ENCODE measurements around the gene SQSTM1. TPM values are rescaled to one million over a fixed set of nuclear protein-coding genes. Genes with fewer than 3 reads are reported as not detected.
A peak's percentile ranks its signal among the peaks of the same experiment; 100 is the strongest.

The SQSTM1 gene
- total and polyA plus RNA-seq, 9 of the 15 experiments (the other 6 are each of a cell fraction or from before 2014, with no cell fraction given) = 5.6 to 148 (median 64.0) TPM

GRCh38 chr5:179818746-179819295 is 1.9 kb upstream of the SQSTM1 start:
- Histone ChIP-seq H3K4me3 (peak overlapping the region; percentile 28; the same call in 1 of the 2 replicates), H3K4me2 (ENCODE audit: insufficient read depth, low read length) (peak overlapping the region; percentile 73), H3K9ac (ENCODE audit: insufficient read depth in 1 of 2, low read depth in 2 of 2, low read length in 2 of 2) (peak overlapping the region; percentile 96 to 97), H3K4me1 (replicated peaks in 1 of 2; ENCODE audit: control insufficient read depth in 2 of 2, insufficient read depth in 2 of 2, low read length in 2 of 2) (peaks cover 37 to 76% of the 10 kb centered on the region in 2 experiments), H3K79me2 (ENCODE audit: control insufficient read depth, insufficient read depth, low read length) (peaks cover 69% of the 10 kb centered on the region), H3K9me1 (ENCODE audit: control insufficient read depth, insufficient read depth, low read length) (peaks cover 12% of the 10 kb centered on the region), H2AFZ (ENCODE audit: low read depth, low read length) (peak overlapping the region; percentile 80), H3K27ac (ENCODE audit: extremely low read depth, low read depth, low read length) (peak overlapping the region; percentile 98), H3K36me3 (ENCODE audit: control insufficient read depth, insufficient read depth, low read length) (peaks cover 48% of the 10 kb centered on the region; the same call in 2 of the 3 replicates), H4K20me1 (replicated peaks; ENCODE audit: control insufficient read depth, insufficient read depth, low read length) (peaks cover 25% of the 10 kb centered on the region), H3K27me3 (ENCODE audit: control insufficient read depth in 2 of 2, insufficient read depth in 2 of 2, low read length in 2 of 2) (no peaks in the 10 kb centered on the region), H3K9me3 (replicated peaks; ENCODE audit: control insufficient read depth, insufficient read depth, low read depth, low read length) (no peaks in the 10 kb centered on the region)
- ChIA-PET POLR2A (interaction anchor here (0.8 to 2.2 kb wide), 5 partner anchors 10 to 53 kb away, joined by 3 to 18 read pairs (median 9); partner anchors contain the start of gene MGAT4B), CTCF (ENCODE audit: low intra/inter-chr PET ratio) (no interaction called here)
- ATAC-seq (peak; percentile 64), DNase-seq (ENCODE audit: extremely low read depth in 1 of 4, low spot score in 3 of 4) (peak; percentile 83 to 95 (median 88)), FAIRE-seq (peak; percentile 72)
- BruUV-seq (replicated peaks) = no TSS peak
- 0% methylated on average over 23 of the region's 35 CpGs for WGBS (ENCODE audit: insufficient coverage, low coverage, missing lambda C conversion rate)
- intact Hi-C loops (cut with micrococcal nuclease) = loop anchor here (2.0 kb wide), 1 partner anchor 14 kb away; no protein-coding TSS in a partner anchor
- in situ Hi-C loops (cut with MboI) = no loop called here
- TF ChIP-seq HNRNPUL1 (IDR thresholded peaks at IDR 0.05; ENCODE audit: low read length) = no peak
- 0 out of 2 replicates have a peak, but pooled peaks have one; percentile 40 for TF ChIP-seq NBN (IDR thresholded peaks at IDR 0.05; ENCODE audit: low read depth)
- peak; percentile 60 for TF ChIP-seq BHLHE40 (IDR thresholded peaks at IDR 0.05; ENCODE audit: low read length)
- no peak for TF ChIP-seq HNRNPL (IDR thresholded peaks at IDR 0.05; ENCODE audit: low read depth, low read length)
- peak; percentile 71; the same call in 1 of the 2 replicates for TF ChIP-seq LCOR (CRISPR knock-in tag; IDR thresholded peaks at IDR 0.05)
- peak; percentile 41 for TF ChIP-seq POLR2B (IDR thresholded peaks at IDR 0.05; ENCODE audit: low read depth, partially characterized antibody)
- TF ChIP-seq SMAD4 (CRISPR knock-in tag; conservative IDR thresholded peaks at IDR 0.05) = peak; percentile 90
- no peak for TF ChIP-seq KLF13 (tag; IDR thresholded peaks at IDR 0.05; ENCODE audit: borderline replicate concordance, low read depth)
- peak; percentile 22 for TF ChIP-seq ZFP36 (IDR thresholded peaks at IDR 0.05; ENCODE audit: low read depth, low read length, partially characterized antibody)
- TF ChIP-seq TBL1XR1 (IDR thresholded peaks at IDR 0.05; ENCODE audit: low read length in 2 of 2) = peak in 1 of 2 experiments; percentile 92; a peak in 2 of 4 replicates
- TF ChIP-seq PRDM10 (IDR thresholded peaks at IDR 0.05; ENCODE audit: partially characterized antibody) = peak; percentile 88
- TF ChIP-seq ZNF134 (CRISPR knock-in tag; conservative IDR thresholded peaks at IDR 0.05) = peak; percentile 48; the same call in 1 of the 2 replicates
- peak; percentile 99 for TF ChIP-seq PCBP1 (IDR thresholded peaks at IDR 0.05; ENCODE audit: low read depth, low read length, poor library complexity, severe bottlenecking)
- peak in 1 of 2 experiments; percentile 73; a peak in 1 of 4 replicates for TF ChIP-seq KDM4B (IDR thresholded peaks at IDR 0.05; ENCODE audit: borderline replicate concordance in 2 of 2, low read depth in 1 of 2)
- peak; percentile 73 for TF ChIP-seq RBM22 (IDR thresholded peaks at IDR 0.05; ENCODE audit: low read depth, low read length, poor library complexity, severe bottlenecking)
- no peak for TF ChIP-seq IFI16 (CRISPR knock-in tag; IDR thresholded peaks at IDR 0.05)
- peak; percentile 99 for TF ChIP-seq CCNT2 (IDR thresholded peaks at IDR 0.05; ENCODE audit: borderline replicate concordance, extremely low read depth, insufficient read length, low read depth, low read length)
- 0 out of 2 replicates have a peak, but pooled peaks have one; percentile 57 for TF ChIP-seq JUNB (CRISPR knock-in tag; conservative IDR thresholded peaks at IDR 0.05)
- TF ChIP-seq U2AF2 (optimal IDR thresholded peaks at IDR 0.05; ENCODE audit: low read depth, low read length) = no peak
- peak; percentile 94 for TF ChIP-seq RNF2 (IDR thresholded peaks at IDR 0.05)

Measured in K562 (cell line).